Measurements from ENCODE around the gene TMEM30B. TPM values are rescaled to one million over a fixed set of nuclear protein-coding genes. Genes with fewer than 3 reads are reported as not detected.
"Not testable (repeated sequence)": the region's sequence is repeated elsewhere in the genome, so short reads cannot be mapped to it uniquely, and the experiment has no call there.

TMEM30B gene
- total and polyA plus RNA-seq, 2 experiments from 2014 or later: 0.35 to 1.7 TPM

DNA sequence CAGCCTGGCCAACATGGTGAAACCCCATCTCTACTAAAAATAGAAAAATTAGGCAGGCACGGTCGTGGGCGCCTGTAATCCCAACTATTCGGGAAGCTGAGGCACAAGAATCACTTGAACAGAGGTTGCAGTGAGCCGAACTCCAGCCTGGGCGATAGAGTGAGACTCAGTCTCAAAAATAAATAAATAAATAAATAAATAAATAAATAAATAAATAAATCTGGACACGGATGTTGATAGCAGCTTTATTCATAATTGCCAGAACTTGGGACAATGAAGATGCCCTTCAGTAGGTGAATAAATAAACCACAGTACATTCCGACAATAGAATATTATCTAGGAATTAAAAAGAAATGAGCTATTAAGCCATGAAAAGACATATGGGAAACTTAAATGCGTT lies 31.1 kb downstream of the TMEM30B start:
- Histone ChIP-seq H3K9me2 (ENCODE audit: insufficient read depth) (no peaks in the 10 kb centered on the region), H3K9me3 (ENCODE audit: low read depth) (no peaks in the 10 kb centered on the region), H4K20me1 (ENCODE audit: insufficient read depth) (no peaks in the 10 kb centered on the region), H3K4me3 (no peak overlapping the region), H3K9ac (no peak overlapping the region), H3K36me3 (ENCODE audit: low read depth) (no peaks in the 10 kb centered on the region), H3K4me1 (ENCODE audit: insufficient read depth) (peaks cover 22% of the 10 kb centered on the region), H3K4me2 (ENCODE audit: unreplicated experiment) (no peak overlapping the region), H3K79me2 (ENCODE audit: insufficient read depth) (no peaks in the 10 kb centered on the region), H2AFZ (no peak overlapping the region), H3K27me3 (replicated peaks; ENCODE audit: insufficient read depth) (no peaks in the 10 kb centered on the region), H3F3A (ENCODE audit: insufficient read depth) (peaks cover 10% of the 10 kb centered on the region), H3K27ac (no peak overlapping the region)
- in situ Hi-C loops (cut with MboI): loop anchor here (10.0 kb wide), 1 partner anchor 625 kb away; no protein-coding TSS in a partner anchor
- DNase-seq: no peak
- WGBS, 2 experiments (ENCODE audit: low coverage in 1 of 2, low lambda C conversion rate in 2 of 2, missing lambda C conversion rate in 2 of 2): 88 to 89% methylated on average over 9 of the region's 9 CpGs
- no peak for TF ChIP-seq EZH2 (IDR thresholded peaks at IDR 0.05; ENCODE audit: insufficient read depth, poor library complexity, severe bottlenecking)
- no peak for TF ChIP-seq EZH2phosphoT487 (IDR thresholded peaks at IDR 0.05; ENCODE audit: insufficient read depth, low read depth)

DNA sequence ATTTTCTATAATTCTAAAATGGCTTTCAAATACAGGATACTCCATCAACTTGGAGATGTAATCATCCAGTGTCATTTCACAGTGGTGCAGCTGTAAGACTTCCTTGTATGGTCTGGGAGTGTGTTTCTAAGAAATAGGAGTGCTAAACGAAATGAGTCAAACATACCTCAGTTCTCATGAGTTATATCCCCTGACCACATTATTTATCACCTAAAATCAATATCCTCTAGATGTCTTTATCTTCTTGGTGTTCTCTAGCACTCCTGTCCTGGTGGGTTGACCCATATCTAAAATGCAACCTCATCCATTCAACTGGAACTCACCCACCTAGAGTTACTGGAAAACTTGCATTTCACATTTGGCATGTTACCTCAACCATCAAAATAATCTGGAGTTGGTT lies 33.2 kb downstream of the TMEM30B start:
- H2AFZ ChIP-seq: no peak overlapping the region
- H3K4me1 ChIP-seq (ENCODE audit: insufficient read depth): peaks cover 15% of the 10 kb centered on the region
- 24 to 43% methylated on average over 1 of the region's 1 CpG for WGBS, 2 experiments (ENCODE audit: low coverage in 1 of 2, low lambda C conversion rate in 2 of 2, missing lambda C conversion rate in 2 of 2)
- H3K27ac ChIP-seq: no peak overlapping the region
- H3K9me3 ChIP-seq (ENCODE audit: low read depth): no peaks in the 10 kb centered on the region
- no peak overlapping the region for H3K4me3 ChIP-seq
- TF ChIP-seq EZH2 (IDR thresholded peaks at IDR 0.05; ENCODE audit: insufficient read depth, poor library complexity, severe bottlenecking) (no peak), EZH2phosphoT487 (IDR thresholded peaks at IDR 0.05; ENCODE audit: insufficient read depth, low read depth) (no peak)
- no peaks in the 10 kb centered on the region for H4K20me1 ChIP-seq (ENCODE audit: insufficient read depth)
- H3F3A ChIP-seq (ENCODE audit: insufficient read depth): peaks cover 10% of the 10 kb centered on the region
- DNase-seq: peak; percentile 36
- H3K79me2 ChIP-seq (ENCODE audit: insufficient read depth): no peaks in the 10 kb centered on the region
- no peaks in the 10 kb centered on the region for H3K36me3 ChIP-seq (ENCODE audit: low read depth)
- H3K9me2 ChIP-seq (ENCODE audit: insufficient read depth): no peaks in the 10 kb centered on the region
- no peak overlapping the region for H3K4me2 ChIP-seq (ENCODE audit: unreplicated experiment)
- in situ Hi-C loops (cut with MboI): no loop called here
- H3K9ac ChIP-seq: no peak overlapping the region
- H3K27me3 ChIP-seq (replicated peaks; ENCODE audit: insufficient read depth): no peaks in the 10 kb centered on the region

DNA sequence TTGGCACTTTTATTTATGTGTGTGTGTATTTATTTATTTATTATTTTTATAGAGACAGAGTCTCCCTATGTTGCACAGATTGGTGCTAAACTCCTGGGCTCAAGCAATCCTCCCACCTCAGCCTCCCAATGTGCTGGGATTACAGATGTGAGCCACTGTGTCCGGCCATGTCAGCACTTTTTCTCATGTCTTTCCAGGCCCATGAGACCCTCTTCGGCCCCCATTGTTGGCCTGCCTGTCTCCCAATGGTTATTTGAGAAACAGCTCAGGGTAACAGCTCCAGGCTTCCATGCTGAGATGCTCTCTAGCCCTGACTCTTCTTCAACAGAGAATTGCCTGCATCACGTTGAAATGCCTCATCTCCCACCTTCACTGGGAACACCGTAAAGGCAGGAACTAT lies 34.4 kb downstream of the TMEM30B start:
- in situ Hi-C loops (cut with MboI): no loop called here
- 84 to 94% methylated on average over 4 of the region's 4 CpGs for WGBS, 2 experiments (ENCODE audit: low coverage in 1 of 2, low lambda C conversion rate in 2 of 2, missing lambda C conversion rate in 2 of 2)

DNA sequence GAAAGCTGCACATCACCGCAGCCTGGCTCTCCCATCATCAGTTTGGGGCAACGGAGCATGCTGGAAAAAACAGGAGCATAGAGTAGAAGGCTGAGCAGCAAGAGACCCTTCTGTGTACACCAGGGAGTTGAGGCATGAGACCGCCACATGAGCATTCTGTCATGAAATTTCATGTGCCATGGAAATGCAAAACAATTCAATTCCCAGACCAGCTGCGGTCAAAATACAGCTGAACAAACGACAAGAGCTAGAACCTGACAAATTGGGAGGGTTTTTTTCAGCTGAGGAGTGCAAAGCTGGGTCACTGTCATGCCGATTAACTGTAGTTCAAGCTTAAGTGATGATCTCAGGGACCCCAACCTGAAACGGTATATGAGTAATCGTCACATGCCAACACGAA lies 37.1 kb downstream of the TMEM30B start:
- in situ Hi-C loops (cut with MboI): no loop called here

More for the DNA sequence above, 34.4 kb downstream of the TMEM30B start:
- H3K4me3 ChIP-seq: no peak overlapping the region
- H3K9ac ChIP-seq: no peak overlapping the region
- no peak for DNase-seq
- H2AFZ ChIP-seq: no peak overlapping the region
- no peaks in the 10 kb centered on the region for H3K27me3 ChIP-seq (replicated peaks; ENCODE audit: insufficient read depth)
- no peak overlapping the region for H3K4me2 ChIP-seq (ENCODE audit: unreplicated experiment)
- no peaks in the 10 kb centered on the region for H3K79me2 ChIP-seq (ENCODE audit: insufficient read depth)
- no peaks in the 10 kb centered on the region for H3K9me3 ChIP-seq (ENCODE audit: low read depth)
- no peaks in the 10 kb centered on the region for H3K36me3 ChIP-seq (ENCODE audit: low read depth)
- no peak for TF ChIP-seq EZH2phosphoT487 (IDR thresholded peaks at IDR 0.05; ENCODE audit: insufficient read depth, low read depth)
- TF ChIP-seq EZH2 (IDR thresholded peaks at IDR 0.05; ENCODE audit: insufficient read depth, poor library complexity, severe bottlenecking): no peak
- H3K4me1 ChIP-seq (ENCODE audit: insufficient read depth): peaks cover 6% of the 10 kb centered on the region; the same call in 1 of the 2 replicates
- H3K9me2 ChIP-seq (ENCODE audit: insufficient read depth): no peaks in the 10 kb centered on the region
- no peaks in the 10 kb centered on the region for H4K20me1 ChIP-seq (ENCODE audit: insufficient read depth)
- no peak overlapping the region for H3K27ac ChIP-seq
- 0 out of 2 replicates have a peak, but pooled peaks cover 1% of the 10 kb centered on the region for H3F3A ChIP-seq (ENCODE audit: insufficient read depth)

DNA sequence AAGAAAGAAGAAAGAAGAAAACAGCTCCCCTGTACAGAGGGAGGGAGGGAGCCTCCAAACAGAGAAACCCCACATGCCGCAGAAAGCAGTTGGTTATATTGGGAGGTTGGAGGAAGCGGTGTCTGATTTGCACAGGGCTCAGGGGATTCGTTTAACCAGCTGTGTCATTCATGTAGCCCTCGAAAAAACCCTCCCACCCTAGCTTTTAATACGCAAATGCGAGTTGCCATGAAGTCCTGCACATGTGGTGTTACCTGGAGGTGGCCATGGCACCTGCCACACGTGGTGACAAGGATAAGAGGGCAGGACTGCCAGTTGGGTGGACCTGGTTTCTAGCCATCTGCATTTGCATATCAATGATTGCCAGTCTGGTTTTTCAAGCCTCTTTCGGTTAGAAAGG lies 40.9 kb downstream of the TMEM30B start:
- H3K27me3 ChIP-seq (replicated peaks; ENCODE audit: insufficient read depth): no peaks in the 10 kb centered on the region
- H2AFZ ChIP-seq: no peak overlapping the region
- no peak for TF ChIP-seq EZH2phosphoT487 (IDR thresholded peaks at IDR 0.05; ENCODE audit: insufficient read depth, low read depth)
- no peak for TF ChIP-seq EZH2 (IDR thresholded peaks at IDR 0.05; ENCODE audit: insufficient read depth, poor library complexity, severe bottlenecking)
- 58 to 66% methylated on average over 8 of the region's 8 CpGs for WGBS, 2 experiments (ENCODE audit: low coverage in 1 of 2, low lambda C conversion rate in 2 of 2, missing lambda C conversion rate in 2 of 2)
- H3K4me1 ChIP-seq (ENCODE audit: insufficient read depth): no peaks in the 10 kb centered on the region
- no peaks in the 10 kb centered on the region for H3F3A ChIP-seq (ENCODE audit: insufficient read depth)
- H3K9me3 ChIP-seq (ENCODE audit: low read depth): no peaks in the 10 kb centered on the region
- H3K36me3 ChIP-seq (ENCODE audit: low read depth): no peaks in the 10 kb centered on the region
- H3K4me3 ChIP-seq: no peak overlapping the region
- no peak overlapping the region for H3K9ac ChIP-seq
- no peaks in the 10 kb centered on the region for H3K79me2 ChIP-seq (ENCODE audit: insufficient read depth)
- no peak overlapping the region for H3K27ac ChIP-seq
- H4K20me1 ChIP-seq (ENCODE audit: insufficient read depth): no peaks in the 10 kb centered on the region
- DNase-seq: no peak
- in situ Hi-C loops (cut with MboI): no loop called here
- H3K9me2 ChIP-seq (ENCODE audit: insufficient read depth): no peaks in the 10 kb centered on the region
- no peak overlapping the region for H3K4me2 ChIP-seq (ENCODE audit: unreplicated experiment)

More for the DNA sequence above, 37.1 kb downstream of the TMEM30B start:
- Histone ChIP-seq H3K79me2 (ENCODE audit: insufficient read depth) (no peaks in the 10 kb centered on the region), H3F3A (ENCODE audit: insufficient read depth) (no peaks in the 10 kb centered on the region), H3K36me3 (ENCODE audit: low read depth) (no peaks in the 10 kb centered on the region), H3K9me3 (ENCODE audit: low read depth) (no peaks in the 10 kb centered on the region), H2AFZ (no peak overlapping the region), H3K4me3 (no peak overlapping the region), H3K9me2 (ENCODE audit: insufficient read depth) (no peaks in the 10 kb centered on the region), H3K27me3 (replicated peaks; ENCODE audit: insufficient read depth) (no peaks in the 10 kb centered on the region), H3K4me1 (ENCODE audit: insufficient read depth) (peaks cover 6% of the 10 kb centered on the region; the same call in 1 of the 2 replicates), H3K27ac (no peak overlapping the region), H3K4me2 (ENCODE audit: unreplicated experiment) (no peak overlapping the region), H3K9ac (no peak overlapping the region), H4K20me1 (ENCODE audit: insufficient read depth) (no peaks in the 10 kb centered on the region)
- WGBS, 2 experiments (ENCODE audit: low coverage in 1 of 2, low lambda C conversion rate in 2 of 2, missing lambda C conversion rate in 2 of 2): 71 to 75% methylated on average over 9 of the region's 9 CpGs
- DNase-seq: no peak
- no peak for TF ChIP-seq EZH2phosphoT487 (IDR thresholded peaks at IDR 0.05; ENCODE audit: insufficient read depth, low read depth)
- no peak for TF ChIP-seq EZH2 (IDR thresholded peaks at IDR 0.05; ENCODE audit: insufficient read depth, poor library complexity, severe bottlenecking)

DNA sequence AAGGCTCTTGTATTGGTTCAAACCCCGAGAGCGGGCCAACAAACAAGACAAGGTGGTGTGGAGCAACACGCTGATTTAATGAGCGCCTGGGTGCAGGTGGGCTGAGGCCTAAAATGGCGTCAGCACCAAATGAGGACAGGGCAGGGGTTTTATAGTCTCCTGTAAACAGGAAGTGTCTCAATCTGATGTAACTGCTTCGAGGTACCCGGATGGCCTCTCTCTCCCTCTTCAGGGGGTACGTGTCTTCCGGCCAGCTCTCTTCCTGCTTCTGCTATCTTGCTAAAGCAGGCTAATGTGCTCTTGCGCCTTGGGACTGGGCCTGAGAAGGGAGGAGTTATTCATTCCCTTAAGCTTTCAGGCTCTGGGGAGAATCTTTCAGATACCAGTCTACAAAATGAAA lies 41.9 kb downstream of the TMEM30B start:
- H3K9me2 ChIP-seq (ENCODE audit: insufficient read depth); H3K79me2 ChIP-seq (ENCODE audit: insufficient read depth); H3K36me3 ChIP-seq (ENCODE audit: low read depth); H3K4me1 ChIP-seq (ENCODE audit: insufficient read depth); H3F3A ChIP-seq (ENCODE audit: insufficient read depth); in situ Hi-C loops (cut with MboI); DNase-seq; H3K27ac ChIP-seq; H3K4me2 ChIP-seq (ENCODE audit: unreplicated experiment); H2AFZ ChIP-seq; H4K20me1 ChIP-seq (ENCODE audit: insufficient read depth); H3K27me3 ChIP-seq (replicated peaks; ENCODE audit: insufficient read depth); H3K9me3 ChIP-seq (ENCODE audit: low read depth); H3K9ac ChIP-seq; H3K4me3 ChIP-seq: not testable (repeated sequence)
- WGBS, 2 experiments (ENCODE audit: low coverage in 1 of 2, low lambda C conversion rate in 2 of 2, missing lambda C conversion rate in 2 of 2): 76 to 80% methylated on average over 10 of the region's 10 CpGs

Data from GM23248 (cell line).